HepG2 (cell line): ENCODE results near the gene ATP13A2. TPM values are rescaled to one million over a fixed set of nuclear protein-coding genes. Genes with fewer than 3 reads are reported as not detected.
"Not testable (repeated sequence)": the region's sequence is repeated elsewhere in the genome, so short reads cannot be mapped to it uniquely, and the experiment has no call there.

Experiments used
- ATAC-seq: fragments of 200-7000 bp; cut with Tn5 transposase; 3 replicates; pipeline ENCODE4 v1.9.1; 2020; ENCODE audit warnings: mild to moderate bottlenecking, moderate library complexity
- BruUV-seq: library from RNA; stranded (reverse); fragments of 400-500 nt; replicated peaks from 2 replicates; lab custom pipeline; 2021; lab: Mats Ljungman, UMichigan
- CTCF ChIA-PET: fragments of 300-600 bp; formaldehyde crosslinking; extraction: SDS; loops from one replicate; lab custom pipeline; 2021; ENCODE audit warnings: low total read pairs, inconsistent platforms, low intra/inter-chr PET ratio; lab: Yijun Ruan, JAX
- POLR2A ChIA-PET: fragments of 350-600 bp; sonication (Branson Sonifier 250); formaldehyde crosslinking; loops from one replicate; lab custom pipeline; 2020; ENCODE audit warnings: antibody characterized with exemption, inconsistent platforms; lab: Yijun Ruan, JAX
- DNase-seq: peaks from one replicate; pipeline ENCODE4 v3.0.0-alpha.2; 2015; ENCODE audit warnings: low spot score
- FAIRE-seq: peaks from 3 replicates; lab custom pipeline; 2011; peaks lifted over from hg19 to GRCh38; lab: Jason Lieb, UNC
- H2AFZ ChIP-seq: one replicate; pipeline ENCODE4 v1.6.1; 2011; ENCODE audit warnings: low read length, inconsistent platforms
- H3K27ac ChIP-seq: fragments of 300-600 bp; 3 replicates; pipeline ENCODE4 v1.8.0; 2011; ENCODE audit warnings: mixed run types, mild to moderate bottlenecking, mixed read lengths, low read length, inconsistent platforms; ENCODE audit not compliant: insufficient read depth; ENCODE audit errors: extremely low read length
- H3K27me3 ChIP-seq, 2 experiments: fragments of 200-600 bp in 1 of 2; 2 replicates in 1 of 2; 3 replicates in 1 of 2; pipeline versions ENCODE4 v1.6.0 to v1.8.0; 2011; ENCODE audit warnings: low read length in 2 of 2, mild to moderate bottlenecking in 2 of 2, moderate library complexity in 2 of 2, inconsistent platforms in 1 of 2; ENCODE audit not compliant: insufficient read depth in 2 of 2, control insufficient read depth in 1 of 2
- H3K36me3 ChIP-seq, 2 experiments: fragments of 200-600 bp in 1 of 2; replicated peaks in 1 of 2; 2 replicates in 1 of 2; 3 replicates in 1 of 2; pipeline versions ENCODE4 v1.5.1 to v1.8.0; 2011; ENCODE audit warnings: low read length in 2 of 2, inconsistent platforms in 1 of 2; ENCODE audit not compliant: insufficient read depth in 2 of 2, control insufficient read depth in 1 of 2
- H3K4me1 ChIP-seq: 2 replicates; pipeline ENCODE4 v1.5.1; 2012; ENCODE audit warnings: low read length, inconsistent platforms; ENCODE audit not compliant: insufficient read depth
- H3K4me2 ChIP-seq: 2 replicates; pipeline ENCODE4 v1.6.0; 2011; ENCODE audit warnings: low read depth, low read length, inconsistent platforms
- H3K4me3 ChIP-seq, 3 experiments: fragments of 200-600 bp in 1 of 3; sonication (generic), shearing (Covaris generic) in 1 of 3; replicated peaks in 1 of 3; 2 replicates each; pipeline ENCODE4 v1.5.1; 2011 to 2016; ENCODE audit warnings: low read length in 3 of 3, inconsistent platforms in 2 of 3, low read depth in 2 of 3, mild to moderate bottlenecking in 2 of 3, control low read depth in 1 of 3, mixed read lengths in 1 of 3; ENCODE audit not compliant: insufficient read depth in 1 of 3
- H3K79me2 ChIP-seq: one replicate; pipeline ENCODE4 v1.6.1; 2011; ENCODE audit warnings: low read length, inconsistent platforms; ENCODE audit not compliant: insufficient read depth
- H3K9ac ChIP-seq: 2 replicates; pipeline ENCODE4 v1.6.0; 2011; ENCODE audit warnings: mild to moderate bottlenecking, low read depth, low read length, inconsistent platforms; ENCODE audit not compliant: insufficient read depth
- H3K9me3 ChIP-seq: 2 replicates; pipeline ENCODE4 v1.5.1; 2012; ENCODE audit warnings: mild to moderate bottlenecking, low read length
- H4K20me1 ChIP-seq: 2 replicates; pipeline ENCODE4 v1.6.0; 2011; ENCODE audit warnings: inconsistent platforms, mild to moderate bottlenecking, low read length, moderate library complexity; ENCODE audit not compliant: insufficient read depth
- CEBPG ChIP-seq: IDR thresholded peaks from 2 replicates; pipeline ENCODE4 v1.6.1; 2016
- KLF15 ChIP-seq: sonication (generic); formaldehyde crosslinking; IDR thresholded peaks from 2 replicates; pipeline ENCODE4 v1.8.1; 2023; ENCODE audit warnings: borderline replicate concordance, mild to moderate bottlenecking, inconsistent platforms, missing genetic modification reagents, mixed read lengths
- LCORL ChIP-seq, 2 experiments: fragments of 450-650 bp in 1 of 2; sonication (generic) in 1 of 2; formaldehyde crosslinking in 1 of 2; IDR thresholded peaks; 2 replicates each; pipeline versions ENCODE4 v1.5.0 to v1.6.1; 2017 to 2020; ENCODE audit warnings: antibody characterized with exemption in 1 of 2, missing genetic modification reagents in 1 of 2
- PLRG1 ChIP-seq: fragments of 450-650 bp; conservative IDR thresholded peaks from 2 replicates; pipeline ENCODE4 v1.6.1; 2016
- PREB ChIP-seq: sonication (generic); formaldehyde crosslinking; IDR thresholded peaks from 2 replicates; pipeline ENCODE4 v1.4.0; 2020; ENCODE audit warnings: missing genetic modification reagents
- ZBTB21 ChIP-seq: sonication (generic); formaldehyde crosslinking; IDR thresholded peaks from 2 replicates; pipeline ENCODE4 v1.4.0; 2020; ENCODE audit warnings: missing genetic modification reagents
- ZNF292 ChIP-seq: sonication (generic); formaldehyde crosslinking; IDR thresholded peaks from 2 replicates; pipeline ENCODE4 v1.8.1; 2022; ENCODE audit warnings: mild to moderate bottlenecking, low read depth, missing genetic modification reagents, borderline replicate concordance
- ZNF766 ChIP-seq: sonication (generic); formaldehyde crosslinking; IDR thresholded peaks from 2 replicates; pipeline ENCODE4 v1.5.0; 2020; ENCODE audit warnings: missing genetic modification reagents, borderline replicate concordance
- WGBS: methylation state at CpG from one replicate; pipeline ENCODE4 v1.1.6; 2017; ENCODE audit warnings: low lambda C conversion rate; 5-methylcytosine and 5-hydroxymethylcytosine counted together
- in situ Hi-C: cut with HindIII; loops from 2 replicates; pipeline ENCODE4 v1.10.0; 2017; ENCODE audit warnings: low pct_unique_long_range_greater_than_20kb; ENCODE audit not compliant: extremely low pct_ligation_motif_present
- intact Hi-C: fragments of 100-400 bp; cut with micrococcal nuclease; formaldehyde crosslinking; loops from one replicate; pipeline ENCODE4 v1.10.0; 2022; ENCODE audit not compliant: unreplicated experiment
- polyA plus RNA-seq, 8 experiments: library from polyadenylated mRNA; depleted of rRNA in 3 of 8; stranded (reverse) in 7 of 8; unstranded in 1 of 8; fragments of >200 nt; fragmentation: Illumina TruSeq in 4 of 8; extraction: Trizol in 4 of 8; gene quantifications; 2 replicates each; pipeline versions ENCODE4 v1.2.1 to v1.2.3, GENCODE V29; 2011 to 2016; ENCODE audit warnings: low read depth in 4 of 8, missing spikeins in 1 of 8, mixed read lengths in 1 of 8; ENCODE audit not compliant: insufficient read depth in 1 of 8
- total RNA-seq, 5 experiments: library from RNA; depleted of rRNA; stranded (reverse); fragments of >200 nt; fragmentation: Illumina TruSeq; extraction: Trizol; gene quantifications; 2 replicates each; pipeline ENCODE4 v1.2.3, GENCODE V29; 2016; ENCODE audit warnings: low read depth in 1 of 5
- TF ChIP-seq, protein P1 (sequence below): sonication (generic); formaldehyde crosslinking; IDR thresholded peaks from 2 replicates; pipeline ENCODE4 v1.4.0; 2020; ENCODE audit warnings: mild to moderate bottlenecking, missing genetic modification reagents

ATP13A2 gene
- total and polyA plus RNA-seq, 2 of the 13 experiments (the other 11 are each of a cell fraction or from before 2014, with no cell fraction given): 13.2 to 16.2 TPM

DNA sequence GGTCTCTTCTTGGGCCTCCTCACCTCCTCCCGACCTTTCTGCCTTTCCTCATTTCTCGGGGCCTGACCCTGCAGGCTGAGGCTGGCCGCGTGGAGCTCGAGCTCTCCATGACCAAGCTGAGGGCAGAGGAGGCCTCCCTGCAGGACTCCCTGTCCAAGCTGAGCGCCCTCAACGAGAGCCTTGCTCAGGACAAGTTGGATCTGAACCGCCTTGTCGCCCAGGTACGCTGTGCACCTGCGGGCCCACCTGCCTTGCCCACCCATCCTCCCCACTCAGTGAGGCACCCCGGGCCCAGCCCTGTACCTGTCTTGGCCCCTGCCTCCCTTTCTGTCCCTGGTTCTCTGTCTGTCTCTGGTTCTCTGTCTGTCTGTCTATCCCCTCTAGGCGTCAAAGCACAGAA, 65.5 kb downstream of the ATP13A2 start:
- BruUV-seq, H3K4me3 ChIP-seq, in situ Hi-C loops, H3K9me3 ChIP-seq, H3K4me2 ChIP-seq, FAIRE-seq, POLR2A ChIA-PET, H3K9ac ChIP-seq, H3K27me3 ChIP-seq, CTCF ChIA-PET, H3K36me3 ChIP-seq, intact Hi-C loops, ATAC-seq, DNase-seq, H4K20me1 ChIP-seq, H3K27ac ChIP-seq, H3K4me1 ChIP-seq, H3K79me2 ChIP-seq, H2AFZ ChIP-seq: not testable (repeated sequence)
- 74% methylated on average over 13 of the region's 13 CpGs for WGBS

GRCh38 chr1:16945512-16945911, 66.2 kb downstream of the ATP13A2 start:
- H3K27me3 ChIP-seq, H3K27ac ChIP-seq, H3K9ac ChIP-seq, H3K4me2 ChIP-seq, H4K20me1 ChIP-seq, H3K36me3 ChIP-seq, H3K9me3 ChIP-seq, FAIRE-seq, DNase-seq, intact Hi-C loops, BruUV-seq, H3K4me1 ChIP-seq, H3K79me2 ChIP-seq, in situ Hi-C loops, POLR2A ChIA-PET, H3K4me3 ChIP-seq, CTCF ChIA-PET, H2AFZ ChIP-seq: not testable (repeated sequence)
- WGBS: no CpG with 5 or more reads among the region's 9 CpGs
- ATAC-seq: peak; percentile 60

- WGBS: 90% methylated on average over 17 of the region's 19 CpGs
- CTCF ChIA-PET: no interaction called here
- no peaks in the 10 kb centered on the region for H3K36me3 ChIP-seq
- TF ChIP-seq ZNF766 (CRISPR knock-in tag) (no peak), LCORL (IDR thresholded peaks at IDR 0.05) (no peak), LCORL (CRISPR knock-in tag; IDR thresholded peaks at IDR 0.05) (no peak), CEBPG (CRISPR knock-in tag) (no peak), PREB (no peak), ZBTB21 (CRISPR knock-in tag) (no peak), KLF15 (no peak), ZNF292 (CRISPR knock-in tag) (no peak), PLRG1 (no peak)
- TF ChIP-seq, protein P1, sequence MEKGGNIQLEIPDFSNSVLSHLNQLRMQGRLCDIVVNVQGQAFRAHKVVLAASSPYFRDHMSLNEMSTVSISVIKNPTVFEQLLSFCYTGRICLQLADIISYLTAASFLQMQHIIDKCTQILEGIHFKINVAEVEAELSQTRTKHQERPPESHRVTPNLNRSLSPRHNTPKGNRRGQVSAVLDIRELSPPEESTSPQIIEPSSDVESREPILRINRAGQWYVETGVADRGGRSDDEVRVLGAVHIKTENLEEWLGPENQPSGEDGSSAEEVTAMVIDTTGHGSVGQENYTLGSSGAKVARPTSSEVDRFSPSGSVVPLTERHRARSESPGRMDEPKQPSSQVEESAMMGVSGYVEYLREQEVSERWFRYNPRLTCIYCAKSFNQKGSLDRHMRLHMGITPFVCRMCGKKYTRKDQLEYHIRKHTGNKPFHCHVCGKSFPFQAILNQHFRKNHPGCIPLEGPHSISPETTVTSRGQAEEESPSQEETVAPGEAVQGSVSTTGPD (CRISPR knock-in tag): no peak
Observed at GRCh38 chr1:16944038-16944437, 67.7 kb downstream of the ATP13A2 start.

More at GRCh38 chr1:16944038-16944437, 67.7 kb downstream of the ATP13A2 start:
- Histone ChIP-seq H4K20me1 (no peaks in the 10 kb centered on the region), H3K9me3 (no peaks in the 10 kb centered on the region), H2AFZ (no peak overlapping the region), H3K4me3 (no peak overlapping the region), H3K27me3 (no peaks in the 10 kb centered on the region), H3K79me2 (no peaks in the 10 kb centered on the region), H3K27ac (no peak overlapping the region), H3K4me1 (no peaks in the 10 kb centered on the region), H3K4me2 (no peak overlapping the region), H3K9ac (no peak overlapping the region)
- intact Hi-C loops: no loop called here
- DNase-seq (no peak), FAIRE-seq (no peak), ATAC-seq (no peak)
- POLR2A ChIA-PET: no interaction called here
- BruUV-seq: no TSS peak
- in situ Hi-C loops: no loop called here
